Stimulated activated naive CD8-positive, alpha-beta T cell treated with anti-CD3 and anti-CD28 coated beads, Interleukin-15, Interleukin-2, amounts not matched to agents 100 ng/mL and 50 ng/mL, for 24 hours (primary cell): ENCODE measurements around the gene KPNA2.
A peak's percentile ranks its signal among the peaks of the same experiment; 100 is the strongest.
"Not testable (repeated sequence)": the region's sequence is repeated elsewhere in the genome, so short reads cannot be mapped to it uniquely, and the experiment has no call there.

ENCODE experiments used
- H3K27ac Mint-ChIP-seq: one replicate; pipeline ENCODE4 v1.8.0; 2021; ENCODE audit warnings: mild to moderate bottlenecking, mixed read lengths
- H3K27me3 Mint-ChIP-seq: one replicate; pipeline ENCODE4 v1.8.0; 2021; ENCODE audit warnings: mixed read lengths
- H3K36me3 Mint-ChIP-seq: one replicate; pipeline ENCODE4 v1.8.0; 2021; ENCODE audit warnings: low read depth, mixed read lengths
- H3K4me1 Mint-ChIP-seq: one replicate; pipeline ENCODE4 v1.8.0; 2021; ENCODE audit warnings: low read depth, mixed read lengths
- H3K4me3 Mint-ChIP-seq: one replicate; pipeline ENCODE4 v1.8.0; 2021; ENCODE audit warnings: mild to moderate bottlenecking, mixed read lengths
- H3K9me3 Mint-ChIP-seq: one replicate; pipeline ENCODE4 v1.8.0; 2021; ENCODE audit warnings: mixed read lengths

The KPNA2 gene

GRCh38 chr17:68068512-68068911, 33.0 kb downstream of the KPNA2 start:
- not testable (repeated sequence) for H3K27me3 Mint-ChIP-seq, H3K9me3 Mint-ChIP-seq, H3K36me3 Mint-ChIP-seq, H3K27ac Mint-ChIP-seq, H3K4me3 Mint-ChIP-seq, H3K4me1 Mint-ChIP-seq

GRCh38 chr17:68070582-68071444, 35.3 kb downstream of the KPNA2 start:
- H3K4me3 Mint-ChIP-seq, H3K27ac Mint-ChIP-seq, H3K9me3 Mint-ChIP-seq, H3K36me3 Mint-ChIP-seq, H3K4me1 Mint-ChIP-seq, H3K27me3 Mint-ChIP-seq: not testable (repeated sequence)

- Mint-ChIP-seq H3K27me3 (no peaks in the 10 kb centered on the region), H3K4me3 (no peak overlapping the region), H3K4me1 (no peaks in the 10 kb centered on the region), H3K9me3 (no peaks in the 10 kb centered on the region), H3K27ac (no peak overlapping the region), H3K36me3 (no peaks in the 10 kb centered on the region)
Observed at GRCh38 chr17:68074279-68074678, 38.7 kb downstream of the KPNA2 start.

GRCh38 chr17:68075953-68076607, 40.5 kb downstream of the KPNA2 start:
- H3K36me3 Mint-ChIP-seq, H3K9me3 Mint-ChIP-seq, H3K4me1 Mint-ChIP-seq, H3K27ac Mint-ChIP-seq, H3K27me3 Mint-ChIP-seq, H3K4me3 Mint-ChIP-seq: not testable (repeated sequence)

- not testable (repeated sequence) for H3K4me1 Mint-ChIP-seq, H3K27me3 Mint-ChIP-seq, H3K27ac Mint-ChIP-seq, H3K9me3 Mint-ChIP-seq, H3K36me3 Mint-ChIP-seq, H3K4me3 Mint-ChIP-seq
Observed at GRCh38 chr17:68077498-68077897, 42.0 kb downstream of the KPNA2 start.

- peaks cover 3% of the 10 kb centered on the region for H3K4me1 Mint-ChIP-seq
- H3K36me3 Mint-ChIP-seq, result no peaks in the 10 kb centered on the region
- no peak overlapping the region for H3K27ac Mint-ChIP-seq
- H3K4me3 Mint-ChIP-seq, result no peak overlapping the region
- peaks cover 5% of the 10 kb centered on the region for H3K9me3 Mint-ChIP-seq
- no peaks in the 10 kb centered on the region for H3K27me3 Mint-ChIP-seq
Observed at GRCh38 chr17:68080411-68081150, 45.0 kb downstream of the KPNA2 start.

GRCh38 chr17:68081305-68082265, 46.0 kb downstream of the KPNA2 start:
- H3K27me3 Mint-ChIP-seq, H3K27ac Mint-ChIP-seq, H3K9me3 Mint-ChIP-seq, H3K36me3 Mint-ChIP-seq, H3K4me3 Mint-ChIP-seq: not testable (repeated sequence)
- H3K4me1 Mint-ChIP-seq, result peaks cover 13% of the 10 kb centered on the region

GRCh38 chr17:68085771-68086381, 50.3 kb downstream of the KPNA2 start:
- H3K27ac Mint-ChIP-seq, result peak overlapping the region; percentile 81
- H3K27me3 Mint-ChIP-seq, result no peaks in the 10 kb centered on the region
- peak overlapping the region; percentile 42 for H3K4me3 Mint-ChIP-seq
- H3K36me3 Mint-ChIP-seq, result no peaks in the 10 kb centered on the region
- H3K4me1 Mint-ChIP-seq, result peaks cover 44% of the 10 kb centered on the region
- peaks cover 5% of the 10 kb centered on the region for H3K9me3 Mint-ChIP-seq

- Mint-ChIP-seq H3K4me1 (peaks cover 44% of the 10 kb centered on the region), H3K27ac (peak overlapping the region; percentile 81), H3K4me3 (peak overlapping the region; percentile 42)
- H3K27me3 Mint-ChIP-seq, H3K9me3 Mint-ChIP-seq, H3K36me3 Mint-ChIP-seq: not testable (repeated sequence)
Observed at GRCh38 chr17:68086666-68087065, 51.1 kb downstream of the KPNA2 start.

GRCh38 chr17:68087131-68087623, 51.6 kb downstream of the KPNA2 start:
- H3K9me3 Mint-ChIP-seq, H3K36me3 Mint-ChIP-seq, H3K27me3 Mint-ChIP-seq: not testable (repeated sequence)
- peak overlapping the region; percentile 79 for H3K27ac Mint-ChIP-seq
- peak overlapping the region; percentile 42 for H3K4me3 Mint-ChIP-seq
- H3K4me1 Mint-ChIP-seq, result peaks cover 44% of the 10 kb centered on the region

- Mint-ChIP-seq H3K36me3 (no peaks in the 10 kb centered on the region), H3K27me3 (no peaks in the 10 kb centered on the region), H3K4me3 (no peak overlapping the region), H3K27ac (no peak overlapping the region), H3K9me3 (no peaks in the 10 kb centered on the region), H3K4me1 (peaks cover 44% of the 10 kb centered on the region)
Observed at GRCh38 chr17:68087851-68088250, 52.3 kb downstream of the KPNA2 start.

- H3K9me3 Mint-ChIP-seq, result no peaks in the 10 kb centered on the region
- no peak overlapping the region for H3K4me3 Mint-ChIP-seq
- peaks cover 44% of the 10 kb centered on the region for H3K4me1 Mint-ChIP-seq
- H3K27ac Mint-ChIP-seq, result no peak overlapping the region
- H3K27me3 Mint-ChIP-seq, result no peaks in the 10 kb centered on the region
- no peaks in the 10 kb centered on the region for H3K36me3 Mint-ChIP-seq
Observed at GRCh38 chr17:68089881-68090280, 54.3 kb downstream of the KPNA2 start.

GRCh38 chr17:68094481-68095078, 59.0 kb downstream of the KPNA2 start:
- no peaks in the 10 kb centered on the region for H3K27me3 Mint-ChIP-seq
- no peaks in the 10 kb centered on the region for H3K9me3 Mint-ChIP-seq
- no peak overlapping the region for H3K4me3 Mint-ChIP-seq

More at GRCh38 chr17:68094481-68095078, 59.0 kb downstream of the KPNA2 start:
- no peaks in the 10 kb centered on the region for H3K36me3 Mint-ChIP-seq
- H3K4me1 Mint-ChIP-seq, result peaks cover 6% of the 10 kb centered on the region
- H3K27ac Mint-ChIP-seq, result no peak overlapping the region
